Stimulated activated CD4-positive, alpha-beta T cell treated with anti-CD3 and anti-CD28 coated beads, Interleukin-2, amount 100 ng/mL, for 48 hours (primary cell): ENCODE results near the gene COPB2.
"Not testable (repeated sequence)": the region's sequence is repeated elsewhere in the genome, so short reads cannot be mapped to it uniquely, and the experiment has no call there.

Source experiments
- DNase-seq, 2 donors: peaks; one replicate each; pipeline ENCODE4 v3.0.0-alpha.2; 2020

Gene COPB2

DNA sequence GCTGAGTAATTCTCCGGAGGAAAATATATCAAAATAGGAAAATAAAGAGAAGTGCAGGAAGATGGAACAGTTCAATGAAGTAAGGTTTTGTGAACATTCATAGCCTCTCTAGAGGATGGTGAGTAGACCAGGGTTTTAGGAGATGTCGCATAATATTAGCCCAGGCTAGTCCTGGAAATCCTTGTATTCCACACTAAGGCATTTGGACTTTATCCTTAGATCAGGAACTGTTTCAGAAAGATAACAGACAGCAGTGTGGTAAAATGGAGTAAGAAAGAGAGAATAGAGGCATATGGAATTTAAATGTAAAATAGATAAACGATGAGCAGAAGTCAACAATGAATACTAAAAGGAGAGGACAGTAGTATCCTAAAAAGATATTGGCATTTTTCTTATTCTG is 12.1 kb downstream of the COPB2 start:
- DNase-seq, result no peak

DNA sequence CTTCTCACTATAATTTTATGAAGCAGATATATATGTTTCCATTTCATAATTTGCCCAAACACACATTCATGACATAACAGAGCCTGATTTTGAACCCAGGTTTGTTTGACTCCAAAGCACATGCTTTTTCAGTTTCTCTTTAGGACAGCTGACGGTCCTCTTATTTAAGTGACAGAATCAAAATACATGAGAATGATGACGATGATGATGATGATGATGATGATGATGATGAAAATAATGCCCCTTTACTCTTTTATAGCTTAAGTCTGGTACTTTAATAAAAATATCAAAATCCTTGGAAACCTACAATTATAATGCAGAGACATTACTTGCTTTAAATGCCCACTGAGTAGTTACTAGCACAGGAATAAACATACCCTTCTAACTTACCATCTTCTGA is 15.3 kb downstream of the COPB2 start:
- no peak for DNase-seq

GRCh38 chr3:139364549-139364948 is 24.9 kb downstream of the COPB2 start:
- no peak for DNase-seq

DNA sequence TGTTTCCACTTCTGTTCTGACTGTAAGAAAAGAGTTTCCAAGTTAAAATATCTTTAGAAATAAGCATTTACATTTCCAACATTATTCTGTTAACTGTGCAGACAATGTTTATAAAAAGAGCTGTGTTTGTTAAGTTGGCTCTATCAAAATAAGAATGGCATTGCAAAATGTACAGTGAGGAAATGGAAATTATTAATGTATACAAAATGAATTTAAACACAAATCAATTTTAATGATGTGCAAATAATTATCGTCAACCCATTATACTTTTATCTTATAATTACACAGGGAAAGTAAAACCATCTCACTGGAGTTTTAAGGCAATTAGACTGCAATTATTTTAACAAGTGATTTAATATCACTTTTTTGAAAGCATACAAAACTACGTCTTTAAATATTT is 28.2 kb downstream of the COPB2 start:
- no peak for DNase-seq

- no peak for DNase-seq
Observed at GRCh38 chr3:139358841-139359562, 30.4 kb downstream of the COPB2 start.

- DNase-seq, result no peak
Observed at GRCh38 chr3:139357899-139358298, 31.5 kb downstream of the COPB2 start.

DNA sequence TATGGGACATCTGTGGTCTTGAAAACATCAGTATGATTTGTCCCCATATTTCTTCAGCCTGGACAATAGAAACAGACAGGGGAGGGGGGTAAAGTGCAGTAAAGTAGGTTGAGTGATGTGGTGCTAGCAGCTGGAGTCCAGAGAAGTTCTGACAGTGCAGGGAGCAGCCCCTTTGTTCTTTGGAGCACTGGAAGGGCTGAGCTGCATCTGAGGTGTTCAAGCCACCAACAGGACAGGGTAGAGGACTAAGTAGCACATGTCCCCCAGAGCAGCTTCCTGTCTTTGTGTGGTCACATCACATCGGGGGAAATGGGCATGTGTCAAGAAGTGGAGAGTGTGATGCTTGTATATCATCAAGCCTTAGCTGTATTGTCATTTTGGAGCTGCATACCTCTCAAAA is 33.6 kb downstream of the COPB2 start:
- DNase-seq, result no peak

GRCh38 chr3:139355476-139355875 is 34.0 kb downstream of the COPB2 start:
- DNase-seq, result no peak

DNA sequence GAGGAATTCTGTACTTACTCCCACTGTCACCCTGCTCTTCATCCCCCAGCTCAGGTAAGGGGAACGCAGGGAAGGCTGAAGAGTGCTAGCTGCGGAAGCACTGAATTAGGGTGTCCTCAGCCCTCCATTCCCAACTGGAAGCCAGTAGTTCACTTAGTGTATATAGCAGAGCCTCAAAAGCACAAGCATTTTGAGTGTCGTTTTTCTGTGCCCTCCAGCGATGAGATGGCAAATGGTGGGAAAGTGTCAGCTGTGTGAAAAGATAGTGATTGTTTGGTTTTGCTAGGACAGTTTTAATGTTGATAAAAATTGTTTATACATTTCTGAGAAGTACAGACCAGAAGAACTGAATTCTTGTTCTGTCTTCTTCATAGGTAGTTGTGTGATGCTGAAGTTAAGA is 34.8 kb downstream of the COPB2 start:
- no peak for DNase-seq

DNA sequence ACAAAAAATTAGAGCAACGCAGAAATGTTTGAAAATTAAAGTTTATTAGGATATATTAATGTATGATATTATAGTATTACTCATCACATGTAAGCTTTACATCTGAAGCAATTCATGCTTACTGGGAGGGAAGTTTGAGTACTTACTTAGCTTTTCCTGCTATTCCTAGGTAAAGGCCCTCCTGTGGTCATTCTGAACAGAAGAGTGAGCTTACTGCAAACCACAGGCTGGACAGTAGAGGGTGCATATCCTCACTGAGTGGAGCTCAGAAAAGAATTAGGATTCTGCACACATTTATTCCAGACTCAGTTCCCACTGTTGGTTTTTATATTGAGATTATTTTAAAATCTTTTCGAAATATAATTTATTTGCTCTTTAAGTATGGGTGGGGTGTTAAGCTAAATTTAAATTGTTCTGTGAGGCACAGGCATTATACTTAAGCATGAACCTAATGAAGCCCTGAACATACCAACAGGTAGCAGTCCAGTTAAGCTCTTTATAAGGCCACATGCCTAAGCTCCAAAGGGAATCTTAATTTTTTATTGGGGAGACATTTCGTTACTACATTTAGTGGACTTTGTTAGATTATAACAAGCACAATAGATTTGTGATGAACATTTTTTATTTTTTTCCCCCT is 35.4 kb downstream of the COPB2 start:
- no peak for DNase-seq

- DNase-seq, result no peak
Observed at GRCh38 chr3:139346771-139347170, 42.7 kb downstream of the COPB2 start.

- DNase-seq, result peak; percentile 67 to 70
Observed at GRCh38 chr3:139343895-139344856, 45.3 kb downstream of the COPB2 start, which contains the start of gene MRPS22. Gene MRPS22 (plus strand): TSS chr3:139344020. CDS start chr3:139344027, 7 bp downstream.

- no peak for DNase-seq
Observed at GRCh38 chr3:139342054-139342453, 47.4 kb downstream of the COPB2 start.

GRCh38 chr3:139340784-139341183 is 48.7 kb downstream of the COPB2 start:
- DNase-seq, result no peak

DNA sequence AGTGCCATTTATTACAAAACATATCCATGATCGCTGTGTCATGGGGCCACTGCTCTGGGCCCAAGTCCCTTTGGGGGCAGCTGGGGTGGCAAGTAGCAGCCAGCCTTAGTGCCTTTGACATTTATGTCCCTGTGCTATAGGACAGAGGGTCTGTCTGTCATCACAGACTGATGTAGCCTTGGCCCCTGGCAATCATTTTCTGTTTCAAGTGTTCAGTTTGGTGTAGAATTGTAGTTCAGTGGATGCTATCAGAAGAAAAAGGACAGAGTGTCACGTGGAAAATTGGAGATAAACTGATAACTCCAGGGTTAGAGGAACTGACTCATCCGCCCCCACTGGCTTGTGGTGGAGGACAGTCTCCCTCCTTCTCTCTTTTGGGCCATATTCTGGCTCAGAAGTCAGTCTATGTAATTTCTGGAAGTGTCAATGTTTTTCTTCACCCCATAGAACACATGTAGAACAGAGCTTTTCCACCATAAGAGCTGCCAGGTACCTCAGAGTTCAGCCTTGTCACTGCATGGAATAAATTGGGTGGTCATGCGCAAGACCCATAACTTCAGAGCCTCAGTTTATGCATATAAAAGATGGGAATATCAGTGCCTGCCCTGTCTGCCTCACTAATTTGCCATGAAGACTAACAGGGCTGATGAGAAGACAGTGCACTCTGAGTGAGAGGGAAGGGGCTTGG is 50.1 kb downstream of the COPB2 start:
- peak in 1 of 2 donors; percentile 20 for DNase-seq

DNA sequence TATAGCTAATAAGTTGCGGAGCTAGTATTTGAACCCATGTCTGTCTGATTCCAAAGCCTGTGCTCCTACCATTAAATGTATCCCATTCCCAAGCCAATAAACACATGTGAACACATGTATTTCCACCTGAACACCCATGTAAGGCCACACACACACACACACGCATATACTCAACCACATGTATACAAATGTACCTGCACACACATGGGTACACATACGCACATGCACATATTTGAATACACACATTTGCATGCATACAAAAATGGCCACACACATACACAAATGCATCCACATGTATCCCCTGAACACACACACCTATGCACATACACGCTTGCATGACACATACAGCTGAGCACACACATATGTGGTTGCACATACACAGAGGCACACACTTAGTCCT is 51.0 kb downstream of the COPB2 start:
- no peak for DNase-seq

GRCh38 chr3:139334675-139335074 is 54.8 kb downstream of the COPB2 start:
- not testable (repeated sequence) for DNase-seq

- no peak for DNase-seq
Observed at GRCh38 chr3:139332092-139332491, 57.4 kb downstream of the COPB2 start.

DNA sequence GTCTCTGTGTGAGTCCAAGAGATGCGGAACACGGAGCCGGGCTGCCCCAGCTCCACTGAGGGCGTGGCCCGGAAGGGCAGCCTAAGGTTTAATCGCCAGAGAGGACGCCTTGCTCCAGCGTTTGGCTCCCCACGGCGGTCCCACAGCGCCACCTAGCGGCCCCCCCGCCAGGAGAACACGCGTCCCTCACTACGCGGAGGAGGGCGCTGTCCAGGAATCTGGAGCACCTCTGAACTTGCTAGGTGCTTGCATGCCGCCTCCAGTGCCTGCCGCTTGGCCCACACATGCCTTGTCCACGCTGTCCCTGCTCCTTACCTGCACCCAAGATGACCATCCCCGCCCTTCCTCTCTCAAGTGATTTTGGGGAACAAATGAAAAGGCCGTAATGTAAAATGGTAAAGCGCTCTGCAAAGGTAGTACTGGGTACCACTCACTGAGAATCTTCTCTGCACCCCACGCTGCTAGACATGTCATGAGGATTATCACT is 60.0 kb downstream of the COPB2 start:
- peak; percentile 89 to 95 for DNase-seq

- no peak for DNase-seq
Observed at GRCh38 chr3:139328356-139328755, 61.1 kb downstream of the COPB2 start.

GRCh38 chr3:139327861-139328260 is 61.6 kb downstream of the COPB2 start:
- no peak for DNase-seq

DNA sequence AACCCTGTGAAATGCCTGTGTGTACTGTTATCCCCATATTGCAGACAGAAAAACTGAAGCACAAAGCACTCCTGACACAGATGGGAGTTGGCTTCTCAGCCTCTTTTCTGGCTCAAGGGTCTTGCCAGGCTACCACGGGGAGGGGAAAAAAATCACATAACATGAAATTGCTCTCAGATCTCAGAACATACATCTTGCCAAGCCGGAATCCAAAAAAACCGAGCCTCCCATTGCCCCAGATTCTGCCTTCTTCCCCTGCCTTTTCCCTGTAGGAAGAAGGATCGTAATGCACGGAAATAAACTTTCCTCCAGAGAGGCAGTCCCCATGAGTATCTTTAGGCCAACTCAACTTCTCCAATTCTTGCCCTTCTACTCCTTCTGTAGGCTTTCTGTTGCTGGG is 62.2 kb downstream of the COPB2 start:
- DNase-seq, result no peak

- DNase-seq, result no peak
Observed at GRCh38 chr3:139326707-139327106, 62.7 kb downstream of the COPB2 start.
